NK-92 (cell line): ENCODE results near the gene IL36B.

Experiments used
- DNase-seq: peaks from one replicate; lab custom pipeline; 2025; ENCODE audit not compliant: unreplicated experiment; lab: John Stamatoyannopoulos, UW

The IL36B gene

GRCh38 chr2:113012436-113013335 is 40.0 kb downstream of the IL36B start:
- no peak for DNase-seq

- no peak for DNase-seq
These were observed 41.6 kb downstream of the IL36B start for GRCh38 chr2:113011108-113011507.

DNA sequence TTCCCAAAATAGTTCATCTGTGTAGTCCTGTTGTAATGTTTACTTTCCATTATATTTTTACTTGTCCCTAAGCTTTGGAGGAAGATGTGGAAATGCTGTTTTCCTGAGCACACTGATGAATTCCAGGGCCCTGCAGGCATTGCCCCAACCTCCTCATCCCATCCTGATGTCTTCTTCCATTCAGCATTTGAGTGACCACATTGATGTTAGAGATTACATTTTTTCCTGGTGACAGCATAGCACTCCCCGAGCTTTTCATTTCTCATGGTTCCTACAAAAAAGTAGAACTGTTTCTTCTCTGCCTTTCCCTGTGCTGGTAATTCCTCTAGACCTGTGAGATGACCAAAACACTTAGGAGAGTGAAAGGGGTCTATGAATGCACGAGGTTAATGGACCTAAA is 42.6 kb downstream of the IL36B start:
- no peak for DNase-seq

DNA sequence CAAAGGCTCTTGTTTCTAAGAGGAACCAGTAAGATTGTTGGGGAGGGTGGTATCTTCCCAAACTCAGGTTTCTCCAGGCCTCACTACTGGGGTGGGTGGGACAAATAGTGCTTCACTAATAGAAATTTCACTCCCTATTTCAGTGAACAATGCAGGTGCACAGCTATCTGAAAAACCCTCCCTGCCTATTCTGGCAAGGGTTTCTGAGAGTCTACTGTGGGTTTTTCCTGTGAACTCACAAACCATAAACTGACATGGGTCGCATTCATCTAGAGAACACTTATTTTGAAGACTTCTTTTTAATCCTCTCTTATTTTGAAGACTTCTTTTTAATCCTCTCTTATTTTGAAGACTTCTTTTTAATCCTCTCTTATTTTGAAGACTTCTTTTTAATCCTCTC is 43.0 kb downstream of the IL36B start:
- no peak for DNase-seq

- no peak for DNase-seq
These were observed 45.4 kb downstream of the IL36B start for GRCh38 chr2:113007250-113007649.

DNA sequence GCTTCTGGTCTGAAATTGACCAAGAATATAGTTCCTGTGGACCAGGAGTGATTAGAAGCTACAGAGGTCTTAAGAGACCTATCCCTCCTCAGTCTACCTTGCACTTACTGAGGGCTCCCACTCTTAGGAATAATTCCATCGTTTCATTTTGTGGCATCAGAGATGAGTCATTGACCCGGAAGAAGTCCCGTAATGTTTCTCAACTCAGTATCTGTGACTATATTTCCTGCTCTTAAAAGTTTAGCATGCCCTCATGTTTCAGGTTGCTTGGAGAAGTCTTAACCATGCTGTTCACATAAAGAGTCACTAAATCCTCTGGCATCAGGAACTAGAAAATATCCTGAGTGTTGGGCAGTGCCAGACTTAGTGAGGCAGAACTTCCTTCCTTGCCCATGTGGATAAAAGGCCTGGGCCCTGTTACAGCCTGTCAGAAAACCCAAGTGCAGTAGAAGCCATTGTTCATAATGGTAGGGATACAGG is 47.6 kb downstream of the IL36B start, which contains the start of gene IL36A:
Gene IL36A (plus strand): TSS at position 430 of the 480 bp plus-strand sequence. CDS start 413 bp downstream, outside the sequence.
- DNase-seq: no peak

GRCh38 chr2:113002677-113003076 is 50.0 kb downstream of the IL36B start:
- DNase-seq: no peak

DNA sequence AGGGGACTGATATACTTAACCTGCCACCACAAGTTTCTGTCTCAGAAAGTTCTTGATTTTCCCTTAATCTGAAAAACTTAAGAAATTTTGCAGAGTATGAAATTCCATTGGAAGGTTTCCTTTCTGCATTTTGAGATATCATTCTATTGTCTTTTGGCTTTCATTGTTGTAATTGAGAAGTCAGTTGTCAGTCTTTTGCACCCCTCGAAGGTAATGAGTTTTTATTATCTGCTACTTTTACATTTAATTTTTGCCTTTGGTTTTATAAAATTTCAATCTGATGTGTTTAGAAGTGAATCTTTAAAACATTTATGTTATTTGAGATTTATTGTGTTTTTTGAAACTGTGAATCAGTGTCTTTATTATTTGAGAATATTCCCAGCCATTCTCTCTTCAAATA is 52.2 kb downstream of the IL36B start:
- no peak for DNase-seq

DNA sequence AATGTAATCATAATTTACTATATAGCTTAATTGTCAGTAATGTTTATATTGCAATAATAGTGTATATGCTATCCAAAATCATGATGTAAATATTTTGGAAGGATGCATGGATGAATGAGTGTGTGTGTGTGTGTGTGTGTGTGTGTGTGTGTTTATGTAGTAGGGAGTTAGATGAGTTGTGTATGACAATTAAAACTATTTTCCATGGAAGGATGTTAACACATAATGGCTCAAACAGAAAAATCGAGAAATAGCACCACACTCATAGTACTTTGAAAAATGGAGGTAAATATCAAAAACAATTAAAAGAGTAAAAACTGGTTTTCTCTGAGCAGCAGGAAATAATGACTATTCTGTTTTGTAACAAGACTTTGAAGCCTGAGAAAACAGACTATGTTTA is 55.5 kb downstream of the IL36B start:
- DNase-seq: no peak

GRCh38 chr2:112996635-112997034 is 56.0 kb downstream of the IL36B start:
- no peak for DNase-seq

DNA sequence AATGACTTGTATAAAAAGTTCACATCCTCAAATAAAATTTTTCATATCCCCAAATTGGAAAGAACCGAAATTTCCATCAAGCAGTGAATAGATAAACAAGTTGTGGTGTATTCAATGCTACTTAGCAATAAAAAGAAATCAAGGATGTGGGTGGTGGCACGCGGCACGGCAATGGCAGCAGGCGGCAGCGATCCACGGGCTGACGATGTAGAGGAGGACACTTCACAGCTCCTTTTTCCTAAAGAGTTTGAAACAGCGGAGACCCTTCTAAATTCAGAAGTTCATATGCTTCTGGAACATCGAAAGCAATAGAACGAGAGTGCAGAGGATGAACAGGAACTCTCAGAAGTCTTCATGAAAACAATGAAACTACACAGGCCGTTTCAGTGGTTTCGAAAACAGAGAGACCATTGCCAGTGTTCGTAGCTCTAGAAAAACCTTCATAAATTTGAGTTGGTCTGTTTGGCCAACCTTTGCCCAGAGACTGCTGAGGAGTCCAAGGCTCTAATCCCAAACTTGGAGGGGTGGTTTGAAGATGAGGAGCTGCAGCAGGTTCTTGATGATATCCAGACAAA is 57.2 kb downstream of the IL36B start:
- no peak for DNase-seq

DNA sequence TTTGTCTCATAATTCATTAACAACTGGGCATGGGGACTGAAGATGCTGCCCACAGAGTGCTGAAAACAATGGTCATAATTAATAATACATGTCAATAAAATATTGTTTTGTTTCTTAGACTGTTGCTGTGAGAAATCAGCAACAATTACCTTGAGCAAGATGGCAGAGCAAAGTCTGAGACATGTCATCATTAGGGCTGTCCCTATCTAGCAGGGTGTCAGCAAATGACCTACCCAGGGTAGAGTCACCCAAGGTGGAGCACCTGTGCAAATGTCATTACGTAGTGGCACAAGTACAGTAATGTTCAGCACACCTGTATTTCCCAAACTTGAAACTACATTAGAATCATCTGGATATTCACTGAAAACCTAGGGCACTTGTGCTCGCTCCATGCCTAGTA is 58.0 kb downstream of the IL36B start:
- DNase-seq: no peak

- DNase-seq: no peak
These were observed 58.8 kb downstream of the IL36B start for GRCh38 chr2:112993831-112994230.

DNA sequence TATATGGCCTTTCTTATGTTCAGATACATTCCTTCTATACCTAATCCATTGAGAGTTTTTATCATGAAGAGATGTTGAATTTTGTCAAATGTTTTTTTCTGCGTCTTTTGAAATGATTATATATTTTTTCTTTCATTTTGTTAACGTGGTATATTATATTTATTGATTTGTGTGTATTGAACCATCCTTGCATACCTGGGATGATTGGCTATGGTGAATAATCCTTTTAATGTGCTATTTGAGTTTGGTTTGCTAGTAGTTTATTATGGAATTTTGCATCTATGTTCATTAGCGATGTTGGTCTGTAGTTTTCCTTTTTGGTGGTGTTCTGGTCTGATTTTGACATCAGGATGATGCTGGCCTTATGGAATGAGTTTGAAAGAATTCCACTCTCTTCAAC is 63.1 kb downstream of the IL36B start:
- no peak for DNase-seq

DNA sequence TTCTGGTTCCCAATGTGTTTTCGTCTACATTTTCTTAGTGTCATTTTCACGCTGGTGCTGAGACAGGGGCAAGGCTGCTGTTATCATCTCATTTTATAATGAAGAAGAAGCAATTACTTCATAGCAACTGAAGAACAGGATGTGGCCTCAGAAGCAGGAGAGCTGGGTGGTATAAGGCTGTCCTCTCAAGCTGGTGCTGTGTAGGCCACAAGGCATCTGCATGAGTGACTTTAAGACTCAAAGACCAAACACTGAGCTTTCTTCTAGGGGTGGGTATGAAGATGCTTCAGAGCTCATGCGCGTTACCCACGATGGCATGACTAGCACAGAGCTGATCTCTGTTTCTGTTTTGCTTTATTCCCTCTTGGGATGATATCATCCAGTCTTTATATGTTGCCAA is 67.6 kb downstream of the IL36B start:
- DNase-seq: no peak

DNA sequence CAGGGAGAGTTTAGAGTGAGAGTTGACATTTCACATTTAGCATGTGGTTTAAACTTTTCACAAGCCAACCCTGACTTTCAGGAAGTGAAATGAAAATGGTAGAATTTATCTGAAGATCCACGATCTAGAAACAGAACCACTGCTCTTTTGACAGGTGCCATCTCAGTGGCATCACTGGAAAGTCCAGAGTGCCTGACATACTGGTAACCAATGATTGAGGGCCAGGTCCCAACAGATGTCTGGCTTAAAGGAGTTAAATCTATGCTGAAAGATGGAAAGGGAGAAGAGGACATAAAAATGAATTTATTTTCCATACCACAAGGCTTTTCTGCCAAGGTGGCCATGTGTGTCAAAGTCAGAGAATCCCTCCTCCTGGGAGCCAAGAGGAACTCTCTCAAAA is 72.1 kb downstream of the IL36B start:
- no peak for DNase-seq

- DNase-seq: no peak
These were observed 72.9 kb downstream of the IL36B start for GRCh38 chr2:112979731-112980130.

GRCh38 chr2:112977559-112978056 is 75.1 kb downstream of the IL36B start, which contains the start of gene IL36G:
TSS of gene IL36G (plus strand) at chr2:112978006. CDS start at chr2:112978639, 633 bp downstream.
- no peak for DNase-seq
